Panc1 (cell line): Measurements from ENCODE around the gene MAP3K13.

ENCODE experiments used
- CTCF ChIP-seq: fragments of 450-650 bp; IDR thresholded peaks from 2 replicates; pipeline ENCODE4 v1.5.1; 2017; ENCODE audit warnings: mild to moderate bottlenecking
- POLR2AphosphoS5 ChIP-seq: IDR thresholded peaks from 2 replicates; pipeline ENCODE4 v1.6.1; 2012; ENCODE audit warnings: mild to moderate bottlenecking, low read depth, low read length, moderate library complexity
- SIN3A ChIP-seq: IDR thresholded peaks from 2 replicates; pipeline ENCODE4 v1.6.1; 2012; ENCODE audit warnings: low read depth, mild to moderate bottlenecking, low read length, moderate library complexity, borderline replicate concordance; ENCODE audit not compliant: insufficient read depth
- TF ChIP-seq, protein P1 (sequence below), 2 experiments: IDR thresholded peaks; 2 replicates each; pipeline ENCODE4 v1.6.1; 2011 to 2012; ENCODE audit warnings: low read depth in 2 of 2, control low read depth in 1 of 2, low read length in 1 of 2, mild to moderate bottlenecking in 1 of 2, moderate library complexity in 1 of 2; ENCODE audit not compliant: insufficient read depth in 1 of 2

GRCh38 chr3:185387646-185388045 is 24.7 kb downstream of the MAP3K13 start:
- no peak for TF ChIP-seq CTCF
- no peak for TF ChIP-seq POLR2AphosphoS5
- TF ChIP-seq, protein P1, sequence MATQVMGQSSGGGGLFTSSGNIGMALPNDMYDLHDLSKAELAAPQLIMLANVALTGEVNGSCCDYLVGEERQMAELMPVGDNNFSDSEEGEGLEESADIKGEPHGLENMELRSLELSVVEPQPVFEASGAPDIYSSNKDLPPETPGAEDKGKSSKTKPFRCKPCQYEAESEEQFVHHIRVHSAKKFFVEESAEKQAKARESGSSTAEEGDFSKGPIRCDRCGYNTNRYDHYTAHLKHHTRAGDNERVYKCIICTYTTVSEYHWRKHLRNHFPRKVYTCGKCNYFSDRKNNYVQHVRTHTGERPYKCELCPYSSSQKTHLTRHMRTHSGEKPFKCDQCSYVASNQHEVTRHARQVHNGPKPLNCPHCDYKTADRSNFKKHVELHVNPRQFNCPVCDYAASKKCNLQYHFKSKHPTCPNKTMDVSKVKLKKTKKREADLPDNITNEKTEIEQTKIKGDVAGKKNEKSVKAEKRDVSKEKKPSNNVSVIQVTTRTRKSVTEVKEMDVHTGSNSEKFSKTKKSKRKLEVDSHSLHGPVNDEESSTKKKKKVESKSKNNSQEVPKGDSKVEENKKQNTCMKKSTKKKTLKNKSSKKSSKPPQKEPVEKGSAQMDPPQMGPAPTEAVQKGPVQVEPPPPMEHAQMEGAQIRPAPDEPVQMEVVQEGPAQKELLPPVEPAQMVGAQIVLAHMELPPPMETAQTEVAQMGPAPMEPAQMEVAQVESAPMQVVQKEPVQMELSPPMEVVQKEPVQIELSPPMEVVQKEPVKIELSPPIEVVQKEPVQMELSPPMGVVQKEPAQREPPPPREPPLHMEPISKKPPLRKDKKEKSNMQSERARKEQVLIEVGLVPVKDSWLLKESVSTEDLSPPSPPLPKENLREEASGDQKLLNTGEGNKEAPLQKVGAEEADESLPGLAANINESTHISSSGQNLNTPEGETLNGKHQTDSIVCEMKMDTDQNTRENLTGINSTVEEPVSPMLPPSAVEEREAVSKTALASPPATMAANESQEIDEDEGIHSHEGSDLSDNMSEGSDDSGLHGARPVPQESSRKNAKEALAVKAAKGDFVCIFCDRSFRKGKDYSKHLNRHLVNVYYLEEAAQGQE (IDR thresholded peaks at IDR 0.05; ENCODE audit: insufficient read depth in 1 of 2, low read depth in 2 of 2, low read length in 1 of 2): no peak
- no peak for TF ChIP-seq SIN3A
